ENCODE measurements around the gene EIF2AK2. TPM values are rescaled to one million over a fixed set of nuclear protein-coding genes. Genes with fewer than 3 reads are reported as not detected.

EIF2AK2 gene
- total RNA-seq, 1 donor from 2014 or later: 22.4 TPM

GRCh38 chr2:37109523-37109922, 47.3 kb downstream of the EIF2AK2 start:
- Histone ChIP-seq H3K9me3 (ENCODE audit: control insufficient read depth in 3 of 3, low read length in 3 of 3) (no peaks in the 10 kb centered on the region), H3K4me3 (ENCODE audit: low read length in 3 of 3) (no peak overlapping the region), H3K27ac (ENCODE audit: low read depth, low read length) (no peak overlapping the region), H3K9ac (ENCODE audit: low read depth in 1 of 3, low read length in 3 of 3) (no peak overlapping the region), H3K36me3 (ENCODE audit: control insufficient read depth in 3 of 3, insufficient read depth in 3 of 3, low read length in 3 of 3) (peaks cover 6 to 34% (median 26%) of the 10 kb centered on the region in 3 donors), H3K27me3 (ENCODE audit: control insufficient read depth in 3 of 3, insufficient read depth in 3 of 3, low read length in 3 of 3) (no peaks in the 10 kb centered on the region), H3K4me1 (ENCODE audit: control insufficient read depth in 3 of 3, insufficient read depth in 3 of 3, low read length in 3 of 3) (no peaks in the 10 kb centered on the region)

- Histone ChIP-seq H3K27ac (ENCODE audit: low read depth, low read length) (no peak overlapping the region), H3K9ac (ENCODE audit: low read depth in 1 of 3, low read length in 3 of 3) (no peak overlapping the region), H3K36me3 (ENCODE audit: control insufficient read depth in 3 of 3, insufficient read depth in 3 of 3, low read length in 3 of 3) (peaks cover 4 to 40% (median 27%) of the 10 kb centered on the region in 3 donors), H3K9me3 (ENCODE audit: control insufficient read depth in 3 of 3, low read length in 3 of 3) (no peaks in the 10 kb centered on the region), H3K27me3 (ENCODE audit: control insufficient read depth in 3 of 3, insufficient read depth in 3 of 3, low read length in 3 of 3) (no peaks in the 10 kb centered on the region), H3K4me1 (ENCODE audit: control insufficient read depth in 3 of 3, insufficient read depth in 3 of 3, low read length in 3 of 3) (no peaks in the 10 kb centered on the region), H3K4me3 (ENCODE audit: low read length in 3 of 3) (no peak overlapping the region)
Observed at GRCh38 chr2:37105150-37105549, 51.6 kb downstream of the EIF2AK2 start.

DNA sequence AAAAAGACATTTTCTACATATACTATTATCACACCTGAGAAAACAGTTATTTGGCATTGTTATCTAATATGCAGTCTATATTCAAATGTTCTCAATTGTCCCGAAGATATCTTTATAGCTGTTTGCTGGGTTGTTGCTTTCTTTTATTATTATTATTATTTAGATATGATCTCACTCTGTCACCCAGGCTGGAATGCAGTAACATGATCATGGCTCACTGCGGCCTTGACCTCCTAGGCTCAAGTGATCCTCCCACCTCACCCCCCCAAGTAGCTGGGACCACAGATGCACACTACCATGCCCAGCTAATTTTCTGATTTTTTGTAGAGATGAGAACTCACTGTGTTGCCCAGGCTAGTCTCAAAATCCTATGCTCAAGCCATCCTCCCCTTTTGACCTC, 52.6 kb downstream of the EIF2AK2 start:
- H3K27me3 ChIP-seq (ENCODE audit: control insufficient read depth in 3 of 3, insufficient read depth in 3 of 3, low read length in 3 of 3): no peaks in the 10 kb centered on the region
- H3K27ac ChIP-seq (ENCODE audit: low read depth, low read length): no peak overlapping the region
- no peaks in the 10 kb centered on the region for H3K4me1 ChIP-seq (ENCODE audit: control insufficient read depth in 3 of 3, insufficient read depth in 3 of 3, low read length in 3 of 3)
- no peaks in the 10 kb centered on the region for H3K9me3 ChIP-seq (ENCODE audit: control insufficient read depth in 3 of 3, low read length in 3 of 3)
- peaks cover 4 to 42% (median 26%) of the 10 kb centered on the region in 3 donors for H3K36me3 ChIP-seq (ENCODE audit: control insufficient read depth in 3 of 3, insufficient read depth in 3 of 3, low read length in 3 of 3)
- H3K9ac ChIP-seq (ENCODE audit: low read depth in 1 of 3, low read length in 3 of 3): no peak overlapping the region
- H3K4me3 ChIP-seq (ENCODE audit: low read length in 3 of 3): no peak overlapping the region

- no peaks in the 10 kb centered on the region for H3K4me1 ChIP-seq (ENCODE audit: control insufficient read depth in 3 of 3, insufficient read depth in 3 of 3, low read length in 3 of 3)
- H3K36me3 ChIP-seq (ENCODE audit: control insufficient read depth in 3 of 3, insufficient read depth in 3 of 3, low read length in 3 of 3): peaks cover 0 to 36% (median 24%) of the 10 kb centered on the region in 3 donors
- no peaks in the 10 kb centered on the region for H3K27me3 ChIP-seq (ENCODE audit: control insufficient read depth in 3 of 3, insufficient read depth in 3 of 3, low read length in 3 of 3)
- no peak overlapping the region for H3K27ac ChIP-seq (ENCODE audit: low read depth, low read length)
- no peaks in the 10 kb centered on the region for H3K9me3 ChIP-seq (ENCODE audit: control insufficient read depth in 3 of 3, low read length in 3 of 3)
- H3K9ac ChIP-seq (ENCODE audit: low read depth in 1 of 3, low read length in 3 of 3): no peak overlapping the region
- H3K4me3 ChIP-seq (ENCODE audit: low read length in 3 of 3): no peak overlapping the region
Observed at GRCh38 chr2:37102588-37102987, 54.2 kb downstream of the EIF2AK2 start.

GRCh38 chr2:37100054-37100453, 56.7 kb downstream of the EIF2AK2 start:
- Histone ChIP-seq H3K27me3 (ENCODE audit: control insufficient read depth in 3 of 3, insufficient read depth in 3 of 3, low read length in 3 of 3) (no peaks in the 10 kb centered on the region), H3K9me3 (ENCODE audit: control insufficient read depth in 3 of 3, low read length in 3 of 3) (no peaks in the 10 kb centered on the region), H3K9ac (ENCODE audit: low read depth in 1 of 3, low read length in 3 of 3) (no peak overlapping the region), H3K36me3 (ENCODE audit: control insufficient read depth in 3 of 3, insufficient read depth in 3 of 3, low read length in 3 of 3) (peaks cover 0 to 30% (median 22%) of the 10 kb centered on the region in 3 donors), H3K4me1 (ENCODE audit: control insufficient read depth in 3 of 3, insufficient read depth in 3 of 3, low read length in 3 of 3) (no peaks in the 10 kb centered on the region), H3K27ac (ENCODE audit: low read depth, low read length) (no peak overlapping the region), H3K4me3 (ENCODE audit: low read length in 3 of 3) (no peak overlapping the region)

- peaks cover 9 to 38% (median 36%) of the 10 kb centered on the region in 3 donors for H3K36me3 ChIP-seq (ENCODE audit: control insufficient read depth in 3 of 3, insufficient read depth in 3 of 3, low read length in 3 of 3)
- no peak overlapping the region for H3K9ac ChIP-seq (ENCODE audit: low read depth in 1 of 3, low read length in 3 of 3)
- no peaks in the 10 kb centered on the region for H3K9me3 ChIP-seq (ENCODE audit: control insufficient read depth in 3 of 3, low read length in 3 of 3)
- no peak overlapping the region for H3K4me3 ChIP-seq (ENCODE audit: low read length in 3 of 3)
- H3K27ac ChIP-seq (ENCODE audit: low read depth, low read length): no peak overlapping the region
- H3K27me3 ChIP-seq (ENCODE audit: control insufficient read depth in 3 of 3, insufficient read depth in 3 of 3, low read length in 3 of 3): no peaks in the 10 kb centered on the region
- no peaks in the 10 kb centered on the region for H3K4me1 ChIP-seq (ENCODE audit: control insufficient read depth in 3 of 3, insufficient read depth in 3 of 3, low read length in 3 of 3)
Observed at GRCh38 chr2:37098416-37099118, 58.2 kb downstream of the EIF2AK2 start.

GRCh38 chr2:37096568-37096967, 60.2 kb downstream of the EIF2AK2 start:
- no peak overlapping the region for H3K4me3 ChIP-seq (ENCODE audit: low read length in 3 of 3)
- H3K36me3 ChIP-seq (ENCODE audit: control insufficient read depth in 3 of 3, insufficient read depth in 3 of 3, low read length in 3 of 3): peaks cover 9 to 49% (median 42%) of the 10 kb centered on the region in 3 donors
- no peak overlapping the region for H3K27ac ChIP-seq (ENCODE audit: low read depth, low read length)
- H3K27me3 ChIP-seq (ENCODE audit: control insufficient read depth in 3 of 3, insufficient read depth in 3 of 3, low read length in 3 of 3): no peaks in the 10 kb centered on the region
- H3K4me1 ChIP-seq (ENCODE audit: control insufficient read depth in 3 of 3, insufficient read depth in 3 of 3, low read length in 3 of 3): no peaks in the 10 kb centered on the region
- H3K9me3 ChIP-seq (ENCODE audit: control insufficient read depth in 3 of 3, low read length in 3 of 3): no peaks in the 10 kb centered on the region
- no peak overlapping the region for H3K9ac ChIP-seq (ENCODE audit: low read depth in 1 of 3, low read length in 3 of 3)

DNA sequence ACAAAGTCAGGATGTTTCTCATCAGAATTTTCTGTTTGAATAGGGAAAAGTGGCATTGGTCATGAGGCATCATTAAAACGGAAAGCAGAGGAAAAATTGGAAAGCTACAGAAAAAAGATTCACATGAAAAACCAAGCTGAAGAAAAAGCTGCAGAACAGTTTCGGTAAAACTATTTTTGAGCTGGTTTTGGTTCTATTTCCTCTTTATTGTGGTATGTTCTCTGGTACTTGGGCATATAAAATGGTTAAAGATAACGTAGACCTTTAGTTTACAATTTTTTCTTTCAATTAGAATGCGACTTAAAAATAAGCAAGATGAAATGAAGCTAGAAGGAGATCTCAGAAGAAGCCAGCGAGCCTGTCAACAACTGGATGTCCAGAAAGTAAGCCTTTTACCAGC, 64.9 kb downstream of the EIF2AK2 start:
- Histone ChIP-seq H3K9me3 (ENCODE audit: control insufficient read depth in 3 of 3, low read length in 3 of 3) (no peaks in the 10 kb centered on the region), H3K36me3 (ENCODE audit: control insufficient read depth in 3 of 3, insufficient read depth in 3 of 3, low read length in 3 of 3) (peaks cover 15 to 53% (median 49%) of the 10 kb centered on the region in 3 donors), H3K27ac (ENCODE audit: low read depth, low read length) (no peak overlapping the region), H3K4me3 (ENCODE audit: low read length in 3 of 3) (no peak overlapping the region), H3K27me3 (ENCODE audit: control insufficient read depth in 3 of 3, insufficient read depth in 3 of 3, low read length in 3 of 3) (no peaks in the 10 kb centered on the region), H3K4me1 (ENCODE audit: control insufficient read depth in 3 of 3, insufficient read depth in 3 of 3, low read length in 3 of 3) (no peaks in the 10 kb centered on the region), H3K9ac (ENCODE audit: low read depth in 1 of 3, low read length in 3 of 3) (no peak overlapping the region)

DNA sequence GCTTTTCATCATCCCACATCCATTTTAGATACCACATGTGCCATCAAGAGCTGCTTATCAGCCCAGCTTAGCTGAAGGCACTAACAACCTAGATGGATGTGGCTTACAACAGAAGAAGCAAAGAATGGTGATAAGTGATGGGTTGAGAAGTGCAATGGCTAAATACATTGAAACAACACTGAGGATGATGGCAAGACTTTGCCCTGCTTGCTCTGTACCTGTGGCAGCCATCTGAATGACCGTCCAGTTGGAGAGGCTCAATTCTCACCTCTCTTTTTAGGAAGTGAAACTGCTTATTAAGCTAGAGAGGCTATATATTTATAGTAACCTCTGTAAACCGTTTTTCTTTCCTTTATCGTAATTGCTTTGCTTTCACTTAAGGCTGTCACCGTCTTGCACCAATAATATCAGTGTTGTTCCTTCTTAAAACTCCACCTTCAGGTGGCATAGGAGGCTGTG, 66.7 kb downstream of the EIF2AK2 start:
- no peak overlapping the region for H3K4me3 ChIP-seq (ENCODE audit: low read length in 3 of 3)
- no peak overlapping the region for H3K9ac ChIP-seq (ENCODE audit: low read depth in 1 of 3, low read length in 3 of 3)
- peaks cover 0 to 2% (median 2%) of the 10 kb centered on the region in 3 donors for H3K4me1 ChIP-seq (ENCODE audit: control insufficient read depth in 3 of 3, insufficient read depth in 3 of 3, low read length in 3 of 3)
- no peaks in the 10 kb centered on the region for H3K27me3 ChIP-seq (ENCODE audit: control insufficient read depth in 3 of 3, insufficient read depth in 3 of 3, low read length in 3 of 3)
- no peak overlapping the region for H3K27ac ChIP-seq (ENCODE audit: low read depth, low read length)
- peaks cover 15 to 45% (median 43%) of the 10 kb centered on the region in 3 donors for H3K36me3 ChIP-seq (ENCODE audit: control insufficient read depth in 3 of 3, insufficient read depth in 3 of 3, low read length in 3 of 3)
- H3K9me3 ChIP-seq (ENCODE audit: control insufficient read depth in 3 of 3, low read length in 3 of 3): no peaks in the 10 kb centered on the region

DNA sequence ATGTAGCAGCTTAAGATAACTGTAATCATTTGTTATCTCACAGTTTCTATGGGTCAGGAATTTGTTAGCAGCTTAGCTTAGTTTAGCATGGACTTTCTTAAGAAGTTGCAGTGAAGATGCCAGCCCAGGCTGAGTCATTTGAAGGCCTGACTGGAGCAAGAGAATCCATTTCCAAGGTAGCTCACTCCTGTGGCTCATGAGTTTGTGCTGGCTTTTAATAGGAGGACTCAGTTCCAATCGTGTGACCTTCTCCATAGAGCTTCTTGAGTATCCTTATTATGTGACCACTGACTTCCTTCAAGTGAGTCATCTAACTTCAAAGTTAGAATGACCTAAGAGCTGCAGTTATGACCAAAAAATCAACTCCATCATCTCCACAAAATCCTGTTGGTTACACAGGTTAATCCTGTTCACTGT, 71.0 kb downstream of the EIF2AK2 start:
- peaks cover 6 to 23% (median 22%) of the 10 kb centered on the region in 3 donors for H3K4me1 ChIP-seq (ENCODE audit: control insufficient read depth in 3 of 3, insufficient read depth in 3 of 3, low read length in 3 of 3)
- no peaks in the 10 kb centered on the region for H3K9me3 ChIP-seq (ENCODE audit: control insufficient read depth in 3 of 3, low read length in 3 of 3)
- H3K36me3 ChIP-seq (ENCODE audit: control insufficient read depth in 3 of 3, insufficient read depth in 3 of 3, low read length in 3 of 3): peaks cover 9 to 33% (median 31%) of the 10 kb centered on the region in 3 donors
- no peak overlapping the region for H3K4me3 ChIP-seq (ENCODE audit: low read length in 3 of 3)
- H3K27ac ChIP-seq (ENCODE audit: low read depth, low read length): no peak overlapping the region
- no peak overlapping the region for H3K9ac ChIP-seq (ENCODE audit: low read depth in 1 of 3, low read length in 3 of 3)
- H3K27me3 ChIP-seq (ENCODE audit: control insufficient read depth in 3 of 3, insufficient read depth in 3 of 3, low read length in 3 of 3): no peaks in the 10 kb centered on the region

Measured in skeletal muscle tissue (tissue), 4 donors.